ENCODE results near the gene AK5.
"Not testable (repeated sequence)": the region's sequence is repeated elsewhere in the genome, so short reads cannot be mapped to it uniquely, and the experiment has no call there.

AK5 gene

DNA sequence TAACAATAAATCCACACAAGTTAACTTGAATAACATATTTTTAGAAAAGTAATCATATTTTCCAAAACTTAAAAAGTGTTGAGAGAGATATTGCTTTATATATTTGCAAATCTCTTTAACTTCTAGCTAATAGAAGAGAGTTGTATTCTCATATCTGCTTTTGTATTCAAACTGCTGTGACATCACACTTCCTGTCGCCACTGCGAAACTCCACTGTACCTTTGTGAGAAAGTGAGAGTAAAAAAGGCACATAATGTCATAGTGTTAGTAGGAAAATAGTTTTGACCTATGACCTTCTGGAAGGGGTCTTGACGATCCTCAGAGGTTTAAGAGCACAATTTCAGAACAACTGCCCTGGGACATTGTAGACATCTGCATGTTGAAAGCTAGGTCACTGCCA, 21.6 kb downstream of the AK5 start:
- TF ChIP-seq, protein P1, sequence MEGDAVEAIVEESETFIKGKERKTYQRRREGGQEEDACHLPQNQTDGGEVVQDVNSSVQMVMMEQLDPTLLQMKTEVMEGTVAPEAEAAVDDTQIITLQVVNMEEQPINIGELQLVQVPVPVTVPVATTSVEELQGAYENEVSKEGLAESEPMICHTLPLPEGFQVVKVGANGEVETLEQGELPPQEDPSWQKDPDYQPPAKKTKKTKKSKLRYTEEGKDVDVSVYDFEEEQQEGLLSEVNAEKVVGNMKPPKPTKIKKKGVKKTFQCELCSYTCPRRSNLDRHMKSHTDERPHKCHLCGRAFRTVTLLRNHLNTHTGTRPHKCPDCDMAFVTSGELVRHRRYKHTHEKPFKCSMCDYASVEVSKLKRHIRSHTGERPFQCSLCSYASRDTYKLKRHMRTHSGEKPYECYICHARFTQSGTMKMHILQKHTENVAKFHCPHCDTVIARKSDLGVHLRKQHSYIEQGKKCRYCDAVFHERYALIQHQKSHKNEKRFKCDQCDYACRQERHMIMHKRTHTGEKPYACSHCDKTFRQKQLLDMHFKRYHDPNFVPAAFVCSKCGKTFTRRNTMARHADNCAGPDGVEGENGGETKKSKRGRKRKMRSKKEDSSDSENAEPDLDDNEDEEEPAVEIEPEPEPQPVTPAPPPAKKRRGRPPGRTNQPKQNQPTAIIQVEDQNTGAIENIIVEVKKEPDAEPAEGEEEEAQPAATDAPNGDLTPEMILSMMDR (conservative IDR thresholded peaks at IDR 0.05; ENCODE audit: low read depth, low read length) = no peak
- no peak for DNase-seq (ENCODE audit: low read depth)
- no peak overlapping the region for H3K4me3 ChIP-seq (ENCODE audit: low read depth, low read length)

DNA sequence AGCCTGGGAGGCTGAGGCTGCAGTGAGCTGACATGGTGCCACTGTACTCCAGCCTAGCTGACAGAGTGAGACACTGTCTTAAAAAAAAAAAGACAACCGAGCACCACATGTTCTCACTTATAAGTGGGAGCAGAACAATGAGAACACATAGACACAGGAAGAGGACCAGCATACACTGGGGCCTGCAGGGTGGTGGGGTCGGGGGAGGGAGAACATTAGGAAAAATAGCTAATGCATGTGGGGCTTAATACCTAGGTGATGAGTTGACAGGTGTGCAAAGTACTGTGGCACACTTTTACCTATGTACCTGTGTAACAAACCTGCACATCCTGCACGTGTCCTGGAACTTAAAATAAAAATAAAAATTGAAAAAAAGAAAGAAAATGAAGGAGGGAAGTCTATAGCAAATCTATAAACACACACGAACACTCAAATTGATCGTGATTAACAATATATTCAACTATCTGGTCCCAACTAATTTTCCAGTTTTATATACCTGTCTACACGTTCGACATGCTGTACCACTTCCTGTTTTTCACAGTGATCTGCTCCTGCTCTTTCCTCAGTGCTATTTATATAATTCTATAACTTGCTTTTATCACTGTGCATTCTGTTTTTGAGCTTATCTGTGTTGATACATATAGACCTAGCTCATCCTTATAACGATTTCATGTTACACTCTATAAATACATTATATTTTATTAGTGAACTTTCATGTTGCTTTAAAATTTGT, 27.2 kb downstream of the AK5 start:
- DNase-seq (ENCODE audit: low read depth) = no peak
- TF ChIP-seq, protein P1 (conservative IDR thresholded peaks at IDR 0.05; ENCODE audit: low read depth, low read length) = no peak
- H3K4me3 ChIP-seq (ENCODE audit: low read depth, low read length) = no peak overlapping the region

DNA sequence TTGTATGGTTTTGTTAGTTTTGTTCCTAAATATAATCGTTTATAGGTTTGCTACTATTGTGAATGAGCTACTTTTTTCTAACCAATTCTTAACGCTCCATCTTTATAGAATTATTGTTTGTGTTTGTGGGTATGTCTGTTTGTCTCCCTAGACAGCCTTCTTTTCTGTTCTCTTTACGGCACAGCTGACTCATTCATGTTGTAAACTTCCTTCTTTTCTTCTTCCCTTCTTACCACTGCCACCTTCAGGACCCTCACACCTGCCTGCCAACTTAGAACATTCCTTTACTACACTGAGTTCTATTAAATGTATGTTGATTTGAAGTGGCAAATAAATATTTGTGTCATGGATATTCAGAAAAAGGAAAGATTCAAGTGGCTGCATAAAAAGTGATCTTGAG, 29.1 kb downstream of the AK5 start:
- DNase-seq (ENCODE audit: low read depth) = no peak
- H3K4me3 ChIP-seq (ENCODE audit: low read depth, low read length) = no peak overlapping the region
- TF ChIP-seq, protein P1 (conservative IDR thresholded peaks at IDR 0.05; ENCODE audit: low read depth, low read length) = no peak

DNA sequence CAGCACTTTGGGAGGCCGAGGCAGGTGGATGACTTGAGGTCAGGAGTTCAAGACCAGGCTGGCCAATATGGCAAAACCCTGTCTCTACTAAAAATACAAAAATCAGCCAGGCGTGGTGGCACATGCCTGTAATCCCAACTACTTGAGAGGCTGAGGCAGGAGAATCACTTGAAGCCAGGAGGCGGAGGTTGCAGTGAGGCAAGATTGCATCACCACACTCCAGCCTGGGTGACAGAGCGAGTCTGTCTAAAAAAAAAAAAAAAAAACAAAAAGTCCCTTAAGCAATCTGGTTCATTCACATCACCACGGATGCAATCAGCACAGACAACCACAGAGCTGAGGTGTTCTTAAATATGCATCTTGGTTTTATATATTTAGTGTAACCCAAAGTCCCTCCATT, 30.5 kb downstream of the AK5 start:
- peak; percentile 6 for DNase-seq (ENCODE audit: low read depth)
- H3K4me3 ChIP-seq (ENCODE audit: low read depth, low read length) = not testable (repeated sequence)

DNA sequence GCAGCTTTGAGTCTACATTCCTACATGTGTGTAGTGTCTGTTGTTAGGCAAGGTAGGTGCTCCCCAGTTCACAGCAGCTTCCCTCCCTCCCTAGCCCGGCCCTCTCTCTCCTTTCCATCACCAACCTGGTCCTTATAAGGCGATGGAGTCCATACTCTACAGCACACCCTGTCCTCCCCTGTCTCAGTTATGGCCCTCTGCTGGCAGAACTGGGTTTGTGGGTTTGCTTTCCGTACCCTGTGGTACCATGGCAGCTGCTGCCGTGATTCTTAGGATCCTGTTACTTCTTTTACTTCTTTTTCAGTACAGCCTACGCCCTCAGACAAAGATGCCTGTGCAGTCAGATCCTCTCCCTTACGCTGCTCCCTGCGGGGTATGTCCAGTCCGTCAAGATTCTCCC, 31.7 kb downstream of the AK5 start:
- TF ChIP-seq, protein P1 (conservative IDR thresholded peaks at IDR 0.05; ENCODE audit: low read depth, low read length) = peak; percentile 75
- peak overlapping the region; percentile 6 for H3K4me3 ChIP-seq (ENCODE audit: low read depth, low read length)
- peak; percentile 62 for DNase-seq (ENCODE audit: low read depth)

DNA sequence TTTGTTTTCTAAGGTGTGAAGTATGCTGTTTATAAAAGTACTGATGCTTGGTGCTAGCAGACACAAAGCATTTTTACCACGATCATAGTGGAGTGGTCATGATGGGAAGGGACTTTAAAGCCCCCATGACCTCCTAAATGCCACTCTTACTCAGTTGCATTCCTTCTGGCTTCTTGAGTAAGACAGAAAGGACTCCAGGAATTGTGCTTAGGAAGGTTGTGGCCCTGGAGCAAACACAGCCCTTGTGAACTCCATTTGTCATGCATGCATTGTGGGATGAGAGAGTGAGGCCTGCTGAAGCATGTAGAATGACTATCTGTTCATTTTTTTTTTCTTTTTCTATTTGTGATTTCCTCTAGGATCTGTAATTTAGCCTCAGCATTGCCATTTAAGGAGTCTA, 34.2 kb downstream of the AK5 start:
- no peak overlapping the region for H3K4me3 ChIP-seq (ENCODE audit: low read depth, low read length)
- peak; percentile 10 for DNase-seq (ENCODE audit: low read depth)
- TF ChIP-seq, protein P1 (conservative IDR thresholded peaks at IDR 0.05; ENCODE audit: low read depth, low read length) = no peak

DNA sequence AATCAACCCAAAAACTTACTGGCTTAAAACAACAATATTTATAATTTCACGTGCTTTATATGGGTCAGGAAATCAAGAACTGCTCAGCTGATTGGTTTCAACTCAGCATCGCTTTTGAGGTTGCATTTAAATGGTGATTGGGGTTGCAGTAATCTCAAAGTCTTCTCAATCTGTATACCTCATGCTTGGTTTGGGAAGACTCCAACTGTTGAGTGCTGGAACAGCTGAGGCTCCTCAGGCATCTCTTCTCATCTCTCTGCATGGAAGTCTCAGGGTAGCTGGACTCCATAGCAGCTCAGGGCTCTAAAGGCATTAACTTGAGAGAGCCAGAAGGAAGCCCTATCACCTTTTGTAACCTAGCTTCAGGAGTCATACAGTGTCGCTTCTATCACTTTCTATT, 35.1 kb downstream of the AK5 start:
- H3K4me3 ChIP-seq (ENCODE audit: low read depth, low read length) = no peak overlapping the region
- TF ChIP-seq, protein P1 (conservative IDR thresholded peaks at IDR 0.05; ENCODE audit: low read depth, low read length) = no peak
- DNase-seq (ENCODE audit: low read depth) = no peak
